Measurements from ENCODE around the gene CTAG1B. TPM values are rescaled to one million over a fixed set of nuclear protein-coding genes. Genes with fewer than 3 reads are reported as not detected.
"Not testable (repeated sequence)": the region's sequence is repeated elsewhere in the genome, so short reads cannot be mapped to it uniquely, and the experiment has no call there.

Gene CTAG1B
- total and polyA plus RNA-seq, 2 donors: not detected

GRCh38 chrX:154643708-154644107, 24.6 kb upstream of the CTAG1B start:
- not testable (repeated sequence) for DNase-seq (ENCODE audit: low read depth in 6 of 9, low spot score in 9 of 9); H3K4me1 ChIP-seq (ENCODE audit: control insufficient read depth in 2 of 2, insufficient read depth in 2 of 2, low read length in 2 of 2); H3K27ac ChIP-seq (ENCODE audit: low read depth in 1 of 2, low read length in 1 of 2); H3K27me3 ChIP-seq (ENCODE audit: control insufficient read depth in 2 of 2, insufficient read depth in 1 of 2, low read length in 1 of 2); H3K9me3 ChIP-seq (ENCODE audit: control insufficient read depth in 2 of 2, insufficient read depth in 1 of 2, low read length in 1 of 2); H3K36me3 ChIP-seq (ENCODE audit: control insufficient read depth in 2 of 2, insufficient read depth in 2 of 2, low read length in 1 of 2); H3K4me3 ChIP-seq (ENCODE audit: low read length in 2 of 2)
- WGBS: no CpG with 5 or more reads among the region's 31 CpGs

DNA sequence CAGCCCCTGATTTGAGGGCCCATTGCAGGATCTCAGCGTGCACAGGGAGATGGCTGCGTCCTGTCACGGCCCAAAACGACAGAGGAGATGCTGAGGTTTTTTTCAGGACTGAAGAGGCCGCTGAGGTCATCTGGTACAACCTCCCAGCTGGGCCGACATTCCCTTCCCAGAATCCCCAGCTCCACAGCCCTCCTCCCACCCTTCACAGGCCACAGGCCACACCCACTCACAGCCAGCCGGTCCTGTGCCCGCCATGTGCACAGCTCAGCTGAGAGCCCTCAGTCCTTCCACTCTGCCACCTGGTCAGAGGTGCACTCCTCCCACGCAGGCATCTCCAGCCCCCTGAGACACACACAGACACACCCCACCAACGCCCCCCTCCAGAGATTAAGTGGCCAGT, 22.7 kb upstream of the CTAG1B start:
- WGBS: no CpG with 5 or more reads among the region's 10 CpGs
- not testable (repeated sequence) for H3K4me3 ChIP-seq (ENCODE audit: low read length in 2 of 2); H3K27ac ChIP-seq (ENCODE audit: low read depth in 1 of 2, low read length in 1 of 2); H3K4me1 ChIP-seq (ENCODE audit: control insufficient read depth in 2 of 2, insufficient read depth in 2 of 2, low read length in 2 of 2); H3K9me3 ChIP-seq (ENCODE audit: control insufficient read depth in 2 of 2, insufficient read depth in 1 of 2, low read length in 1 of 2); H3K36me3 ChIP-seq (ENCODE audit: control insufficient read depth in 2 of 2, insufficient read depth in 2 of 2, low read length in 1 of 2); H3K27me3 ChIP-seq (ENCODE audit: control insufficient read depth in 2 of 2, insufficient read depth in 1 of 2, low read length in 1 of 2); DNase-seq (ENCODE audit: low read depth in 6 of 9, low spot score in 9 of 9)

DNA sequence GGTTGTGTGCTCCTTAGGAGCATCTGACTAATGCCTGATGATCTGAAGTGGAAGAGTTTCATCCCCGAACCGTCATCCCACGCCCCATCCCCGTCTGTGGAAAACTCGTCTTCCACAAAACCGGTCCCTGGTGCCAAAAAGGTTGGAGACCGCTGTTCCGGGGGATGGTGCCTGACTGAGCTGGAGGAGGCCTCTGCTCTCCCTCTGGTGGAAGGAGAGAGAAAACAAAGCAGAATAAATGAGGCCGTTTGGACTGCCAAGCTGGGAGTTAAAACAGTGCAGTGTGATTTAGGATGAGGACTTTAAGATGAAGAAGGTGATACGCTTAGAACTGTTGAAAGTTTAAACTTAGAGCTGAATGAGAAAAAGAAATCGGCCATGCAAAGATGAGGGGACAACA, 14.6 kb upstream of the CTAG1B start:
- not testable (repeated sequence) for H3K9me3 ChIP-seq (ENCODE audit: control insufficient read depth in 2 of 2, insufficient read depth in 1 of 2, low read length in 1 of 2); H3K4me1 ChIP-seq (ENCODE audit: control insufficient read depth in 2 of 2, insufficient read depth in 2 of 2, low read length in 2 of 2); H3K4me3 ChIP-seq (ENCODE audit: low read length in 2 of 2); H3K27ac ChIP-seq (ENCODE audit: low read depth in 1 of 2, low read length in 1 of 2); H3K27me3 ChIP-seq (ENCODE audit: control insufficient read depth in 2 of 2, insufficient read depth in 1 of 2, low read length in 1 of 2); DNase-seq (ENCODE audit: low read depth in 6 of 9, low spot score in 9 of 9); H3K36me3 ChIP-seq (ENCODE audit: control insufficient read depth in 2 of 2, insufficient read depth in 2 of 2, low read length in 1 of 2)
- WGBS: no CpG with 5 or more reads among the region's 11 CpGs

- H3K36me3 ChIP-seq (ENCODE audit: control insufficient read depth in 2 of 2, insufficient read depth in 2 of 2, low read length in 1 of 2); H3K27me3 ChIP-seq (ENCODE audit: control insufficient read depth in 2 of 2, insufficient read depth in 1 of 2, low read length in 1 of 2); H3K9me3 ChIP-seq (ENCODE audit: control insufficient read depth in 2 of 2, insufficient read depth in 1 of 2, low read length in 1 of 2); H3K4me1 ChIP-seq (ENCODE audit: control insufficient read depth in 2 of 2, insufficient read depth in 2 of 2, low read length in 2 of 2); H3K4me3 ChIP-seq (ENCODE audit: low read length in 2 of 2); DNase-seq (ENCODE audit: low read depth in 6 of 9, low spot score in 9 of 9); H3K27ac ChIP-seq (ENCODE audit: low read depth in 1 of 2, low read length in 1 of 2): not testable (repeated sequence)
- no CpG with 5 or more reads among the region's 11 CpGs for WGBS
Observed at GRCh38 chrX:154630949-154631348, 11.9 kb upstream of the CTAG1B start.

- not testable (repeated sequence) for H3K4me3 ChIP-seq (ENCODE audit: low read length in 2 of 2); H3K36me3 ChIP-seq (ENCODE audit: control insufficient read depth in 2 of 2, insufficient read depth in 2 of 2, low read length in 1 of 2); H3K27me3 ChIP-seq (ENCODE audit: control insufficient read depth in 2 of 2, insufficient read depth in 1 of 2, low read length in 1 of 2); H3K9me3 ChIP-seq (ENCODE audit: control insufficient read depth in 2 of 2, insufficient read depth in 1 of 2, low read length in 1 of 2); H3K27ac ChIP-seq (ENCODE audit: low read depth in 1 of 2, low read length in 1 of 2); H3K4me1 ChIP-seq (ENCODE audit: control insufficient read depth in 2 of 2, insufficient read depth in 2 of 2, low read length in 2 of 2); DNase-seq (ENCODE audit: low read depth in 6 of 9, low spot score in 9 of 9)
- no CpG with 5 or more reads among the region's 5 CpGs for whole genome bisulfite sequencing
Observed at GRCh38 chrX:154628960-154629359, 9.9 kb upstream of the CTAG1B start.

- DNase-seq (ENCODE audit: low read depth in 6 of 9, low spot score in 9 of 9); H3K27ac ChIP-seq (ENCODE audit: low read depth in 1 of 2, low read length in 1 of 2); H3K4me1 ChIP-seq (ENCODE audit: control insufficient read depth in 2 of 2, insufficient read depth in 2 of 2, low read length in 2 of 2); H3K27me3 ChIP-seq (ENCODE audit: control insufficient read depth in 2 of 2, insufficient read depth in 1 of 2, low read length in 1 of 2); H3K36me3 ChIP-seq (ENCODE audit: control insufficient read depth in 2 of 2, insufficient read depth in 2 of 2, low read length in 1 of 2); H3K4me3 ChIP-seq (ENCODE audit: low read length in 2 of 2); H3K9me3 ChIP-seq (ENCODE audit: control insufficient read depth in 2 of 2, insufficient read depth in 1 of 2, low read length in 1 of 2): not testable (repeated sequence)
- 46% methylated on average over 3 of the region's 11 CpGs for WGBS
Observed at GRCh38 chrX:154620767-154621414, 1.8 kb upstream of the CTAG1B start.

DNA sequence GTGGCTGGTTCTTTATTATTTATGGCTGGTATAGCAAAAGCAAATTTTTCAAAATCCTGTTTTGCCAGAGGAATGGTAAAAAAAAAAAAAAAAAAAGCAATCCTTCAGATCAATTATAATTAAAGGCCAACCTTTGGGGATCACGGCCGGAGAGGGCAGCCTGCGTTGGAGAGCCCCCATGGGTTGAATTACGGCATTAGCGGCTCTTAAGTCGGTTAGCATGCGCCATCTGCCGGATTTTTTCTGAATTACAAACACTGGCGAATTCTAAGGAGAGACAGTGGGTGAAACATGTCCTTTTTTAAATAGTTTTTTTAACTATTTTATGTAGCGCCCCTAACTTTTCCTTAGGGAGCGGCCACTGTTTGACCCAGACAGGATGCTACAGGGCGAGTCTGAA, 5.5 kb downstream of the CTAG1B start:
- DNase-seq (ENCODE audit: low read depth in 6 of 9, low spot score in 9 of 9); H3K36me3 ChIP-seq (ENCODE audit: control insufficient read depth in 2 of 2, insufficient read depth in 2 of 2, low read length in 1 of 2); H3K27ac ChIP-seq (ENCODE audit: low read depth in 1 of 2, low read length in 1 of 2); H3K4me1 ChIP-seq (ENCODE audit: control insufficient read depth in 2 of 2, insufficient read depth in 2 of 2, low read length in 2 of 2); H3K4me3 ChIP-seq (ENCODE audit: low read length in 2 of 2); H3K27me3 ChIP-seq (ENCODE audit: control insufficient read depth in 2 of 2, insufficient read depth in 1 of 2, low read length in 1 of 2); H3K9me3 ChIP-seq (ENCODE audit: control insufficient read depth in 2 of 2, insufficient read depth in 1 of 2, low read length in 1 of 2): not testable (repeated sequence)
- 6% methylated on average over 5 of the region's 12 CpGs for WGBS

DNA sequence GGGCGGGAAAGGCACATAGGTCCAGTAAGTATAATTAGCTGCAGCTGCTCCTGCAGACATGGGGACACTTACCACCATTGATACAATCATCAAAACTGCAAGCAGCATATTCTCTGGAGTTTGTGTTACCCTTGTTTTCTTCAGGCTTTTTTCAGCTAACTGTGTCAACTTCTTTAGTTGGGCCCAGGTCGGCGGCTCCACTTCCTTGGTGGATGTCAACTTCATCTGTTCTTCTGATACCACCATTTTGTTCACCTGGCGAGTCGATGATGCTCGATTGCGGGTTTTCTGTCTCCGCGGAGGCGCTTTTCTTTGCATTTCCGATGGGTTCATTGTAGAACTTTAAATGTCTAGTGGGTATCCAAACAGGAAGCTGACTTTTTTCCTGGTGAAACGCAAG, 7.9 kb downstream of the CTAG1B start:
- not testable (repeated sequence) for H3K27ac ChIP-seq (ENCODE audit: low read depth in 1 of 2, low read length in 1 of 2); H3K27me3 ChIP-seq (ENCODE audit: control insufficient read depth in 2 of 2, insufficient read depth in 1 of 2, low read length in 1 of 2); H3K9me3 ChIP-seq (ENCODE audit: control insufficient read depth in 2 of 2, insufficient read depth in 1 of 2, low read length in 1 of 2); H3K4me1 ChIP-seq (ENCODE audit: control insufficient read depth in 2 of 2, insufficient read depth in 2 of 2, low read length in 2 of 2); H3K4me3 ChIP-seq (ENCODE audit: low read length in 2 of 2); H3K36me3 ChIP-seq (ENCODE audit: control insufficient read depth in 2 of 2, insufficient read depth in 2 of 2, low read length in 1 of 2); DNase-seq (ENCODE audit: low read depth in 6 of 9, low spot score in 9 of 9)
- WGBS: 97% methylated on average over 12 of the region's 12 CpGs

GRCh38 chrX:154608823-154609222, 10.3 kb downstream of the CTAG1B start:
- not testable (repeated sequence) for H3K4me1 ChIP-seq (ENCODE audit: control insufficient read depth in 2 of 2, insufficient read depth in 2 of 2, low read length in 2 of 2); H3K9me3 ChIP-seq (ENCODE audit: control insufficient read depth in 2 of 2, insufficient read depth in 1 of 2, low read length in 1 of 2); H3K4me3 ChIP-seq (ENCODE audit: low read length in 2 of 2); DNase-seq (ENCODE audit: low read depth in 6 of 9, low spot score in 9 of 9); H3K36me3 ChIP-seq (ENCODE audit: control insufficient read depth in 2 of 2, insufficient read depth in 2 of 2, low read length in 1 of 2); H3K27me3 ChIP-seq (ENCODE audit: control insufficient read depth in 2 of 2, insufficient read depth in 1 of 2, low read length in 1 of 2); H3K27ac ChIP-seq (ENCODE audit: low read depth in 1 of 2, low read length in 1 of 2)
- 94% methylated on average over 12 of the region's 12 CpGs for WGBS

GRCh38 chrX:154607976-154608375, 11.1 kb downstream of the CTAG1B start:
- H3K4me1 ChIP-seq (ENCODE audit: control insufficient read depth in 2 of 2, insufficient read depth in 2 of 2, low read length in 2 of 2); H3K27me3 ChIP-seq (ENCODE audit: control insufficient read depth in 2 of 2, insufficient read depth in 1 of 2, low read length in 1 of 2); H3K27ac ChIP-seq (ENCODE audit: low read depth in 1 of 2, low read length in 1 of 2); DNase-seq (ENCODE audit: low read depth in 6 of 9, low spot score in 9 of 9); H3K9me3 ChIP-seq (ENCODE audit: control insufficient read depth in 2 of 2, insufficient read depth in 1 of 2, low read length in 1 of 2); H3K36me3 ChIP-seq (ENCODE audit: control insufficient read depth in 2 of 2, insufficient read depth in 2 of 2, low read length in 1 of 2); H3K4me3 ChIP-seq (ENCODE audit: low read length in 2 of 2): not testable (repeated sequence)
- 98% methylated on average over 10 of the region's 11 CpGs for WGBS
